GM06990 (cell line): ENCODE results near the gene DACH1.

ENCODE experiments used
- DNase-seq: peaks from one replicate; pipeline ENCODE4 v3.0.0-alpha.2; 2011; ENCODE audit not compliant: insufficient read length; ENCODE audit errors: extremely low read depth
- H3K27me3 ChIP-seq: replicated peaks from 2 replicates; pipeline ENCODE4 v1.6.0; 2011; ENCODE audit warnings: low read length; ENCODE audit not compliant: control insufficient read depth, insufficient read depth
- H3K36me3 ChIP-seq: 2 replicates; pipeline ENCODE4 v1.5.1; 2011; ENCODE audit warnings: low read length; ENCODE audit not compliant: control insufficient read depth, insufficient read depth
- H3K4me3 ChIP-seq: replicated peaks from 2 replicates; pipeline ENCODE4 v1.5.1; 2011; ENCODE audit warnings: low read depth, mild to moderate bottlenecking, control low read depth, low read length
- TF ChIP-seq, protein P1 (sequence below): IDR thresholded peaks from 2 replicates; pipeline ENCODE4 v1.5.1; 2011; ENCODE audit warnings: low read length, control low read depth, mild to moderate bottlenecking, inconsistent platforms; ENCODE audit not compliant: insufficient read depth, poor library complexity, severe bottlenecking

The DACH1 gene

DNA sequence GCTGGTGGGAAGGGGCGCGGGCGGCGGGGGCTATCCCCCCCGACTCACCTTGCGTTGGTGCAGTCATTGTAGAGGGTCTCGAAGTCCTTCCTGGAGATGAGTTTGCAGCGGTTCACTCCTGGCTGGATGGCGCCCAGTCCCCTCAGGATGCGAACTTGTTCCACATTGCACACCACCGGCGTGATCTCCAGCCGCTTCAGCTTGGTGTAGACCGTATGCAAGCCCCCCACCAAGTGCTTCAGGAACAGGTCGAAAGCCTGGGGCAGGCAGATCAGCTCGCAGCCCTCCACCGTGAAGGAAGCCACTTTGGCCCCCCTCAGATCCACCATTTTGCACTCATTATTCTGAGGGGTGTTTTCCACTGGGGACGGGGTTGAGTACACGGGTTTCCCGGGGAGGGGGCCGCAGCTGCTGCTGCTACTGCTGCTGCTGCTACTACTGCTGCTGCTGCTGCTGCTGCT, 1.1 kb downstream of the DACH1 start:
- Histone ChIP-seq H3K27me3 (no peaks in the 10 kb centered on the region; the same call in 1 of the 2 replicates), H3K4me3 (peak overlapping the region; percentile 27; the same call in 1 of the 2 replicates), H3K36me3 (no peaks in the 10 kb centered on the region)
- TF ChIP-seq, protein P1, sequence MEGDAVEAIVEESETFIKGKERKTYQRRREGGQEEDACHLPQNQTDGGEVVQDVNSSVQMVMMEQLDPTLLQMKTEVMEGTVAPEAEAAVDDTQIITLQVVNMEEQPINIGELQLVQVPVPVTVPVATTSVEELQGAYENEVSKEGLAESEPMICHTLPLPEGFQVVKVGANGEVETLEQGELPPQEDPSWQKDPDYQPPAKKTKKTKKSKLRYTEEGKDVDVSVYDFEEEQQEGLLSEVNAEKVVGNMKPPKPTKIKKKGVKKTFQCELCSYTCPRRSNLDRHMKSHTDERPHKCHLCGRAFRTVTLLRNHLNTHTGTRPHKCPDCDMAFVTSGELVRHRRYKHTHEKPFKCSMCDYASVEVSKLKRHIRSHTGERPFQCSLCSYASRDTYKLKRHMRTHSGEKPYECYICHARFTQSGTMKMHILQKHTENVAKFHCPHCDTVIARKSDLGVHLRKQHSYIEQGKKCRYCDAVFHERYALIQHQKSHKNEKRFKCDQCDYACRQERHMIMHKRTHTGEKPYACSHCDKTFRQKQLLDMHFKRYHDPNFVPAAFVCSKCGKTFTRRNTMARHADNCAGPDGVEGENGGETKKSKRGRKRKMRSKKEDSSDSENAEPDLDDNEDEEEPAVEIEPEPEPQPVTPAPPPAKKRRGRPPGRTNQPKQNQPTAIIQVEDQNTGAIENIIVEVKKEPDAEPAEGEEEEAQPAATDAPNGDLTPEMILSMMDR: no peak
- no peak for DNase-seq

DNA sequence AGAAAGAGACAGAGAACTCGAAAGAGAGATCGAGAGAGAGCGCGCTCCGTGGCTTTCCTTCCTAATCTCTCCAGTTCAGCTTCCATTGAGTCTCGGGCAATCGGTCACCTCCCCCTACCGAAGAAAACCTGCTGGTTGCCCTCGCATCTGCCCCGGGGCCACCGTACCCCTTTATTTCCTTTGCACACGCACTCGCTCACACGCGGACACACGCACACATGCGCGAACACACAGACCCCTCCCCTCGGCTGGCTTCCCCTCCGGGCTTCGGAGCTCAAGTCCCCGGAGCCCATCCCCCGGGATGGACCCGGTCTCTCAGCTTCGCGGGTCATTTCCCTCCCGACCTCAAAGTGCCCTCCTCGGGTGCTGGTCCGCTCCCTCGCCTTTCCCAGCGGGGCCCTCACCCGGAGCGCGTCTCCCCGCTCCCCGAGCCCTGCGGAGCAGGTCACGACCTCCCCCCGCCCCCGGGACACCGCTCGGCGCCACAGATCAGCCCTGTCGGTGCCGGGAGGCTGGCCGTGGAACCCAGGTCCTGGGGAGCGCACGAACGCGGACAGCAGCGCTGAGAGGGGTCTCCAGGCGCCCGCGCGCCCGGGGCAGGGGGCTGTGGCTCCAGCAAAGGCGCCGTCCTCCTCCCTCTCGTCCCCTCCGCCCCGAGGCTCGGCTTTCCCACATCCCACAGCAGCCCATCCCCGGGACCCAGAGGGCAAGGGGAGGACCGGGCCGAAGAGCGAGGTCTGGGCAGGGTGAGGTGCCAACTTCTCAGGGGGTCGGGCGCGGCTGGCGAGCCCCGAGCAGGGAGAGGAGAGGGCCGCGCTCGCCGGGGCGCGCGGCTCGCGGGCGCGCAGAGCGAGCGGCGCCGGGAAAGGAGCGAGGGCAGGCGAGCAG, 1.8 kb downstream of the DACH1 start:
- Histone ChIP-seq H3K36me3 (no peaks in the 10 kb centered on the region), H3K4me3 (no peak overlapping the region), H3K27me3 (no peaks in the 10 kb centered on the region; the same call in 1 of the 2 replicates)
- DNase-seq: no peak
- TF ChIP-seq, protein P1: no peak

DNA sequence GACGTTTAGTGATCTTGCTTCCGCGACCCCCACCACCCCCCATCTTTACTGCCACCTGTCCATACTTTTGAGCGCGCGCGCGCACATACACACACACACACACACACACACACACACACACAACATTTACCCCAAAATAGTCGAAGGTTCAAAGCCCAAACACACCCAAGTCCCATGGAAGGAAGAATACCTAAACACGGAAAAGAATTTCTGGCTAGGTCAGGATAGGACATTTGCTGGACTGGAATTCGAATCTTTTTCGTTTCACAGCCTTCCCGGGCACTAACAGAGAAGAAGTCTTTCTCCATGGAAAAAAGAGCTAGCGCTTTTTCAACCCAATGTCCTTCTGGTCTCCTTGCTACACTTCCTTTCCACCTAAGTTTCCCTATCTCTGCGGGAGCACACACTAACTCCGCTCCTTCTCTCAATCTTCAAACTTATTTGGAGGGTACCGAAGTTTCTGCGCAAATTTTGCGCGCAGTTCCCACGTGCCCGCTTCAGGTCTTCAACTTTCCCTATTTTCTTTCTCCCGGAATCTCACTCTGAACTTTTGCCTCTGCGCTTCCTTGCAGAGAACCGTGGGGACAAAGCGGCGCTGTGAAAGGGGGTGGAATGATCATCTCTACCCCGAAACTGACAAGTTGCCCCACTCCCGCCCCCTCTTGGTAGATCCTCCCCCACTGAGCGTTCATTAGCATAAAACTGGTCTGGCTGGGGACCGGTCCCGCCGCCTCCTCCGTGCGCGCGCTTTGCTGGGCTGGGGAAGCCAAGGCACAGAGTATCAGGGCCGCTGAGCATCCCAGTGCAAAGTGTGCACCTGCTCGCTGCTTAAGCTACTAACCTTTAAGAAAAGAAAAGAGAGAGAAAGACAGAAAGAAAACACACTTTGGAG, 2.7 kb downstream of the DACH1 start:
- Histone ChIP-seq H3K27me3 (no peaks in the 10 kb centered on the region; the same call in 1 of the 2 replicates), H3K4me3 (no peak overlapping the region), H3K36me3 (no peaks in the 10 kb centered on the region)
- TF ChIP-seq, protein P1: no peak
- no peak for DNase-seq

DNA sequence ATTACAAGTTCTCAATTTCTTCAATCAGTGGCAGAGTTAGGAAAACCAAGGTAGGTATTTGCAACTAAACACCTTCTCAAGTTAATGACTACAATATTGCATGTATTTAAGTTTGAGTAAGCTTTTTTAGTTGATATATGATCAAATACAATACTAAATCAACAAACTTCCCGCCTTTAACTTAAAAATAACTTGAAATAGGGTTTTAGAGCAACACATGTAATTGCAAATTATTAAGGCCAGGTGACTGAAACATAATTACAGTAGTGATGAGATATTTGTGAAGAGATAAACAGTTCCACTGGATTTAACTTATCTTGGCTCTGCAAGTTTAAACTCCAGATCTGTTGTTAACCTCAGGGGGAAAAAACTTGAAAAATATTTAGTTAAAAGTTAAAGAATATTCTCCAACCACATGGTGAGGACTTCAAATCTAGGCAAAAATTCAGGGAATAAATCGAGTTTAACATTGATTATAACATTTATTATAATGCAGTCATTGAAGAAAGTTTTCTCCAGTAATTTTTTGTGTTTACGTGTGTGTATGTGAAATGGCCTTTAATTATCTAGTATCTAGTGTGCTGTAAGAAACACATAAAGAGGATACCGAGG, 3.6 kb downstream of the DACH1 start:
- DNase-seq: no peak
- H3K36me3 ChIP-seq: no peaks in the 10 kb centered on the region
- TF ChIP-seq, protein P1: no peak
- H3K4me3 ChIP-seq: no peak overlapping the region
- no peaks in the 10 kb centered on the region; the same call in 1 of the 2 replicates for H3K27me3 ChIP-seq

DNA sequence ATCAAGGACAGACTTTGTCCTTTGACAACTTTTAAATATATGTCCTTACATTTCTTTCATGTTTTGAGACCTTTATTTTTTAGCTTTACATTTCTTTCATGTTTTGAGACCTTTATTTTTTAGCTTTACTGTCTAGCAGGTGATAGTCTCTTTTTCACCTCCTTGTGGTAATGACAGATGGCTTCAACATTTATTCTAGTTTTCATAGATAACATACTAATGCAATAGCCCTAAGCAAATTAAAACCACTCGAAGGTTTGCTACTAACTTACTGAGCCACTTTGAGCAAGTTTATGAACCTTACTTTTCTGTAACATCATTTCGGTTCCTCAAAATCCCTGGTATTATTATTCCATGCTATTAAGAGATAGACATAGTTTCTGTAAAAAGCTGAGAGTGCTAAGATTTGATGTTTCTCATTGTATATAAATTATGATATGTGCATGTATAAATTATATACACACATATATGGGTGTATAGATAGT, 4.5 kb downstream of the DACH1 start:
- Histone ChIP-seq H3K36me3 (no peaks in the 10 kb centered on the region), H3K27me3 (no peaks in the 10 kb centered on the region; the same call in 1 of the 2 replicates), H3K4me3 (no peak overlapping the region)
- TF ChIP-seq, protein P1: no peak
- DNase-seq: no peak
